Kidney epithelial cell (primary cell): ENCODE data around the gene TSBP1. TPM values are rescaled to one million over a fixed set of nuclear protein-coding genes. Genes with fewer than 3 reads are reported as not detected.

Experiments
- DNase-seq: peaks from one replicate; pipeline ENCODE4 v3.0.0-alpha.2; 2010; ENCODE audit warnings: low read depth
- H3K27me3 ChIP-seq: 2 replicates; pipeline ENCODE4 v1.6.0; 2011; ENCODE audit warnings: low read length; ENCODE audit not compliant: control insufficient read depth, insufficient read depth
- H3K36me3 ChIP-seq: 2 replicates; pipeline ENCODE4 v1.5.1; 2011; ENCODE audit warnings: low read length; ENCODE audit not compliant: control insufficient read depth, insufficient read depth
- H3K4me3 ChIP-seq: 2 replicates; pipeline ENCODE4 v1.5.1; 2011; ENCODE audit warnings: low read depth, mild to moderate bottlenecking, control low read depth, low read length
- CTCF ChIP-seq: IDR thresholded peaks from 2 replicates; pipeline ENCODE4 v1.5.1; 2011; ENCODE audit warnings: mild to moderate bottlenecking, moderate library complexity, low read length, control low read depth, inconsistent platforms; ENCODE audit not compliant: insufficient read depth, poor library complexity, severe bottlenecking
- total RNA-seq: library from RNA; depleted of rRNA; stranded (reverse); fragments of >200 nt; gene quantifications from 2 replicates; pipeline ENCODE4 v1.2.3, GENCODE V29; 2015

Gene TSBP1
- total RNA-seq, 1 donor from 2014 or later: not detected

DNA sequence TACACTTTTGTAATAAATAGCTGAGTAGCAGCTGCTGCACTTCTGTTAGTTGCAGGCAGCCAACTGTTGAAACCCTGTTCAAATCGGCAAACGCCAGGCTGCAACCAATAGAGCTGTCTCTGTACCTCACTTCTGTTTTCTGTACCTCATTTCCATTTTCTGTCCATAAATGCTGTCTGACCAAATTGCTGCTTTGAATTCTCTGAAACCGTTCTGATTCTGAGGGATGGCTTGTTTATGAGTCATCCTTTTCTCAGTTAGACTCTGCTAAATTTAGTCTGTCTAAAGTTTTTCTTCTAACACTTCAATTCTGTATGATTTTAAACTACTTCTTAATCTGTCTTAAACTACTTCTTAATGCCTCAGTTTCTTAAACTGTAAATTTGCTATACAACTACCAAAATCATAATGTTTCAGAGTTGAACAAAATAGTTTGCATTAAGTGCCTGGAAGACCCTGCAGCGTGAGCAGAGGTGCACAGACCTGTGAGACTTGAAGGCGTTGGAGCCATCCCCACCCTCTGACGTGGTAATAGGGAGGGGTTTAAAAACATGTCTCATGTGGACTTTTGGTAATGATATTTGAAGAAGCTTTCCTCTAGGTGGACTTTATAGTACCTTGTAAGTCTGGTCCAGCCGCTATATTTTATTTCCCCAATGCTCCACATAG is 25.7 kb upstream of the TSBP1 start:
- no peak for TF ChIP-seq CTCF
- Histone ChIP-seq H3K36me3 (no peaks in the 10 kb centered on the region), H3K4me3 (no peak overlapping the region), H3K27me3 (peaks cover 2% of the 10 kb centered on the region)
- DNase-seq: no peak

- no peak for DNase-seq
- Histone ChIP-seq H3K27me3 (no peaks in the 10 kb centered on the region), H3K36me3 (no peaks in the 10 kb centered on the region), H3K4me3 (no peak overlapping the region)
- no peak for TF ChIP-seq CTCF
These were observed 24.3 kb upstream of the TSBP1 start for GRCh38 chr6:32396028-32396427.

GRCh38 chr6:32393665-32394420 is 22.1 kb upstream of the TSBP1 start:
- DNase-seq: peak; percentile 77
- no peak overlapping the region for H3K4me3 ChIP-seq

GRCh38 chr6:32391505-32391904 is 19.8 kb upstream of the TSBP1 start:
- no peak for DNase-seq
- no peak for TF ChIP-seq CTCF
- no peaks in the 10 kb centered on the region for H3K27me3 ChIP-seq
- no peaks in the 10 kb centered on the region for H3K36me3 ChIP-seq
- H3K4me3 ChIP-seq: no peak overlapping the region

More at GRCh38 chr6:32393665-32394420, 22.1 kb upstream of the TSBP1 start:
- no peaks in the 10 kb centered on the region for H3K36me3 ChIP-seq
- TF ChIP-seq CTCF: peak; percentile 21
- H3K27me3 ChIP-seq: no peaks in the 10 kb centered on the region

DNA sequence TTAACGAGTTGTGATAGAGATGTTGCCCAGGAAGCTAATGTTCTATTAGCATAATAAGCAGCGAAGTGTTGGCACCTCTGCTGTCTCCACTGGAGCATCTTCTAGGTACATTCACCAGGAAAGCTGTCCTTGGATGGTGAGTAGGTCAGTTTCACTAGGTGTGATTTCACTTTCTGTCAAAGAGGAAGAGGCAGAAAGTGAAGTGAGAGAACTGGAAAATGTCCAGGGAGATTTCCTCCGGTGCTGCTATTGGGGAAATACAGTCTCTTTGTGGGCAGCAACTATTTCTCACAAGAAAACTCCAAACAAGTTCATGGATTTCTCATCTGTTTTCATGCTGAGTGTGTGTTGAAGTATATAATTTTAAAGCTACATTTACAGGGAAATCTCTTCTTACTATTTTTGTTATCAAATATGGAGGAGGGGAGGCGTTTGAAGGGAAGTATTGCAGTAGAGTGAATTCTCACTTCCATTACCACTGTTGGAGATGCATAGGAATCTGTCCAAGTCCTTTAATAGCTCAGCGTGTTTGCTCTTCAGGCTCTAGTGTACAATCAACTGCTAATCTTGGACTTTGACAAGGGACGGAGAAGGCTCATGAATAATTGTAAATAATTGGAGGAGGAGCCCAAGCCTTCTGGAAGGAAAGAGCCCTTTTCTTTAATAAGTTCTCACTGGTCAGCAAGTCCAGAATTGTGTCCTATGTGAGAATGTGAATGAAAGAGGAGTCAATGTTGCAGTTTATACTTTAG is 16.1 kb upstream of the TSBP1 start:
- Histone ChIP-seq H3K27me3 (no peaks in the 10 kb centered on the region), H3K4me3 (no peak overlapping the region), H3K36me3 (no peaks in the 10 kb centered on the region)
- no peak for TF ChIP-seq CTCF
- no peak for DNase-seq
